ENCODE measurements around the gene SLC16A12. TPM values are rescaled to one million over a fixed set of nuclear protein-coding genes. Genes with fewer than 3 reads are reported as not detected.
"Not testable (repeated sequence)": the region's sequence is repeated elsewhere in the genome, so short reads cannot be mapped to it uniquely, and the experiment has no call there.

SLC16A12 gene
- total RNA-seq, 2 donors from 2014 or later = 0.20 to 0.24 TPM

DNA sequence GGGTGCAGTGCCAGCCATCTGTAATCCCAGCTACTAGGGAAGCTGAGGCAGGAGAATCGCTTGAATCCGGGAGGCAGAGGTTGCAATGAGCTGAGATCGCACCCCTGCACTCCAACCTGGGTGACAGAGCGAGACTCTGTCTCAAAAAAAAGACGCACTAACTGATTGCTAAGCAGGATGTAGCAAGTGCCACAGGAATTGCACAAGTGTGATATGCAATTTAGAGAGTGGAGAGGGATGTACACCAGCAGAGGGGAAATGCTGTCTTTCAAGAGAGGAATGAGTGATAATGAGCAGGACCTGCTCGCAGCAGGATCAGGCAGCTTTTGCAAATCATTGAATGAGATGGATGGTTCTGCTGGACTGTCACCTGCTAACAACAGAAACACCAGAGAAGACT, 13.3 kb upstream of the SLC16A12 start:
- intact Hi-C loops (cut with DNase I) = no loop called here

DNA sequence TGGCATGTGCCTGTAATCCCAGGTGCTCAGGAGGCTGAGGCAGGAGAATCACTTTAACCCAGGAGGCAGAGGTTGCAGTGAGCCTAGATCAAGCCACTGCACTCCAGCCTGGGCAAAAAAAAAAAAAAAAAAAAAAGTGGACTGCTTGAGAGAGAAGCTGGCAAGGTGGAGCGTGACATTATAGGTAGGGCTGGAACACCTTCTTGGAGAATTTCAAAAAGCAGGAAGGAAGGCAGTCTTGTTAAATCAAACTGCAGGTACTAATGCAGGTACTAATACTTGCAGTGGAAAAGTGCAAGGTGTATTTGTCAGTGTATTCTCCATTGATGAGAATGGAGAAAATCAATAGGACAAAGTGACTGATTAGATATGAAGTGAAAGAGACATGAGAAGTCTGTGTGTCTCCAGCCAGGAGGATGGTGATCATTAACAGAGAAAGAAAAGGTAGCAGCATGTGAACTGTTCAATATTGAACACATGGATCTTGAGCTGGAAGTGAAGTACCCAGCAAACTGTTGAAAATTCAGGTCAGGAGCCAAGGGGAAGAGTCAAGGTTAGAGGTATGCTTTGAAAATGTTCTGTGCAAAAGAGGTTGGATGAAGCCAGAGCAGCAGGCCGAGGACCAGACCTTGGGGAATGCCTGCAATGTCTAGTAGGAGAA, 12.6 kb upstream of the SLC16A12 start:
- Histone ChIP-seq H3K9me3 (no peaks in the 10 kb centered on the region), H3K27ac (no peak overlapping the region), H3K9ac (ENCODE audit: low read depth in 2 of 2, low read length in 2 of 2) (no peak overlapping the region), H3K4me1 (no peaks in the 10 kb centered on the region), H3K27me3 (no peaks in the 10 kb centered on the region), H3K4me3 (no peak overlapping the region), H3K36me3 (no peaks in the 10 kb centered on the region)
- TF ChIP-seq CTCF (IDR thresholded peaks at IDR 0.05) = no peak
- DNase-seq = no peak
- intact Hi-C loops (cut with DNase I) = no loop called here

More for the DNA sequence above, 13.3 kb upstream of the SLC16A12 start:
- Histone ChIP-seq H3K9me3 (no peaks in the 10 kb centered on the region), H3K27me3 (no peaks in the 10 kb centered on the region), H3K9ac (ENCODE audit: low read depth in 2 of 2, low read length in 2 of 2) (no peak overlapping the region), H3K36me3 (no peaks in the 10 kb centered on the region), H3K4me1 (no peaks in the 10 kb centered on the region), H3K4me3 (no peak overlapping the region), H3K27ac (no peak overlapping the region)
- DNase-seq = no peak
- TF ChIP-seq CTCF (IDR thresholded peaks at IDR 0.05) = no peak

- H3K27ac ChIP-seq; H3K4me1 ChIP-seq; H3K36me3 ChIP-seq; DNase-seq; H3K9me3 ChIP-seq; H3K9ac ChIP-seq (ENCODE audit: low read depth in 2 of 2, low read length in 2 of 2); H3K4me3 ChIP-seq; H3K27me3 ChIP-seq; intact Hi-C loops (cut with DNase I): not testable (repeated sequence)
Measured at GRCh38 chr10:89546651-89547050, 11.3 kb upstream of the SLC16A12 start.

GRCh38 chr10:89543841-89544240, 8.4 kb upstream of the SLC16A12 start:
- intact Hi-C loops (cut with DNase I) = no loop called here
- Histone ChIP-seq H3K9ac (ENCODE audit: low read depth in 2 of 2, low read length in 2 of 2) (no peak overlapping the region), H3K9me3 (no peaks in the 10 kb centered on the region), H3K4me1 (no peaks in the 10 kb centered on the region), H3K36me3 (no peaks in the 10 kb centered on the region), H3K27ac (no peak overlapping the region), H3K27me3 (no peaks in the 10 kb centered on the region), H3K4me3 (no peak overlapping the region)
- DNase-seq = no peak
- no peak for TF ChIP-seq CTCF (IDR thresholded peaks at IDR 0.05)

DNA sequence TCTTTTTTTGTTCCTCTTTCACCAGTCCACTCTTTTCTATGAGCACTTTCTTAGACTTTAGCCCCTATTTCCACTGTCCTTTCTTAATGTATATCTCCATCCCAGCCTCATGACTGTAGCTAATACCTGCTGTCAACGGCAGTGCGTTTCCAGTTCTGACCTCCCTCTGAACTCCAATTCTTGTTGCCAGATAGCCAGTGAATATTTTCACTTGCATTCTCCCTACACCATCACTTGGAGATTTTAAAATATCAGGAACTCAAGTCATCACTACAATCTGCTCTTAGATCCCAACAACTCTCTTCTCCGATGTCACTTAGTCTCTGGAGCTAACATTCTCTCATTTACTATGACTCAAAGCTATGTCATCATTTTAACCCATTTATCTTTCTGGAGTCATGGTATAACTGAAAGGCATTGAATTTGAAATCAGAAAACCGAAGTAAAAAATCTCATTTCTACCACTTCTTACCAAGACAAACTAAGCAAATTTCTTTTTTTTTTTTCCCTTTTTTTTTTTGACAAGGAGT, 5.1 kb upstream of the SLC16A12 start:
- Histone ChIP-seq H3K9ac (ENCODE audit: low read depth in 2 of 2, low read length in 2 of 2) (no peak overlapping the region), H3K27me3 (peaks cover 20% of the 10 kb centered on the region), H3K4me3 (no peak overlapping the region), H3K36me3 (no peaks in the 10 kb centered on the region), H3K4me1 (no peaks in the 10 kb centered on the region), H3K9me3 (no peaks in the 10 kb centered on the region), H3K27ac (no peak overlapping the region)
- TF ChIP-seq CTCF (IDR thresholded peaks at IDR 0.05) = no peak
- DNase-seq = no peak
- intact Hi-C loops (cut with DNase I) = no loop called here

- peaks cover 35% of the 10 kb centered on the region for H3K27me3 ChIP-seq
- no peak for TF ChIP-seq CTCF (IDR thresholded peaks at IDR 0.05)
Measured at GRCh38 chr10:89537364-89537763, 2.0 kb upstream of the SLC16A12 start.

More at GRCh38 chr10:89537364-89537763, 2.0 kb upstream of the SLC16A12 start:
- H3K4me1 ChIP-seq = no peaks in the 10 kb centered on the region
- DNase-seq = no peak
- H3K36me3 ChIP-seq = no peaks in the 10 kb centered on the region
- intact Hi-C loops (cut with DNase I) = no loop called here
- no peak overlapping the region for H3K9ac ChIP-seq (ENCODE audit: low read depth in 2 of 2, low read length in 2 of 2)
- no peak overlapping the region for H3K4me3 ChIP-seq
- no peak overlapping the region for H3K27ac ChIP-seq
- no peaks in the 10 kb centered on the region for H3K9me3 ChIP-seq
